Astrocyte of the spinal cord (primary cell): Measurements from ENCODE around the gene PLXDC1.
A peak's percentile ranks its signal among the peaks of the same experiment; 100 is the strongest.
"Not testable (repeated sequence)": the region's sequence is repeated elsewhere in the genome, so short reads cannot be mapped to it uniquely, and the experiment has no call there.

Experiments used
- DNase-seq: peaks from one replicate; pipeline ENCODE4 v3.0.0; 2011; ENCODE audit warnings: low read depth, low spot score
- H3K4me3 ChIP-seq: 2 replicates; pipeline ENCODE4 v1.5.1; 2011; ENCODE audit warnings: low read depth, mild to moderate bottlenecking, low read length, moderate library complexity
- in situ Hi-C: cut with HindIII; loops from 2 replicates; pipeline ENCODE4 v1.10.0; 2017; ENCODE audit warnings: low sequenced_read_pairs
- TF ChIP-seq, protein P1 (sequence below): IDR thresholded peaks from 2 replicates; pipeline ENCODE4 v1.5.1; 2012; ENCODE audit warnings: low read depth, mild to moderate bottlenecking, low read length, inconsistent platforms

PLXDC1 gene

DNA sequence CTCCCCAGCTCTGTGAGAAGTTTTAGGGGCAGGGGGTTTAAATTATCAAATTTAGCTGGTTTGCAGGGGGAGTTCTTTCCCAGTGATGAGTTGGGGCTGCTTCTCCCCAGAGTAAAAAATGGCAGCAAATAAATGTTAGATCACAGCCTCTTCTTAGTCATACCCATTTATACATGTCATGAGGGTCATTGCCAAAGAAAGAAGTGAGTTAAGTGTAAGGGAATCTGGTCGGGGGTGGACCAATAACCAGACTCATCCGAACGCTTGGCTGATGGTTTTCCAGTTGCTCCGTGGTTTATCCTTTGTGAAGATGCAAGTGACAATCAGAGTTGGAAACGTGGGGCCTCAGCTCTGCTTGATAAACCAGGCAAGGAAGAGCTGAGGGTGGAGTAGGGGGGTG, 87.1 kb downstream of the PLXDC1 start:
- DNase-seq, result peak; percentile 45
- in situ Hi-C loops, result no loop called here
- H3K4me3 ChIP-seq, result no peak overlapping the region
- TF ChIP-seq, protein P1, sequence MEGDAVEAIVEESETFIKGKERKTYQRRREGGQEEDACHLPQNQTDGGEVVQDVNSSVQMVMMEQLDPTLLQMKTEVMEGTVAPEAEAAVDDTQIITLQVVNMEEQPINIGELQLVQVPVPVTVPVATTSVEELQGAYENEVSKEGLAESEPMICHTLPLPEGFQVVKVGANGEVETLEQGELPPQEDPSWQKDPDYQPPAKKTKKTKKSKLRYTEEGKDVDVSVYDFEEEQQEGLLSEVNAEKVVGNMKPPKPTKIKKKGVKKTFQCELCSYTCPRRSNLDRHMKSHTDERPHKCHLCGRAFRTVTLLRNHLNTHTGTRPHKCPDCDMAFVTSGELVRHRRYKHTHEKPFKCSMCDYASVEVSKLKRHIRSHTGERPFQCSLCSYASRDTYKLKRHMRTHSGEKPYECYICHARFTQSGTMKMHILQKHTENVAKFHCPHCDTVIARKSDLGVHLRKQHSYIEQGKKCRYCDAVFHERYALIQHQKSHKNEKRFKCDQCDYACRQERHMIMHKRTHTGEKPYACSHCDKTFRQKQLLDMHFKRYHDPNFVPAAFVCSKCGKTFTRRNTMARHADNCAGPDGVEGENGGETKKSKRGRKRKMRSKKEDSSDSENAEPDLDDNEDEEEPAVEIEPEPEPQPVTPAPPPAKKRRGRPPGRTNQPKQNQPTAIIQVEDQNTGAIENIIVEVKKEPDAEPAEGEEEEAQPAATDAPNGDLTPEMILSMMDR, result no peak

DNA sequence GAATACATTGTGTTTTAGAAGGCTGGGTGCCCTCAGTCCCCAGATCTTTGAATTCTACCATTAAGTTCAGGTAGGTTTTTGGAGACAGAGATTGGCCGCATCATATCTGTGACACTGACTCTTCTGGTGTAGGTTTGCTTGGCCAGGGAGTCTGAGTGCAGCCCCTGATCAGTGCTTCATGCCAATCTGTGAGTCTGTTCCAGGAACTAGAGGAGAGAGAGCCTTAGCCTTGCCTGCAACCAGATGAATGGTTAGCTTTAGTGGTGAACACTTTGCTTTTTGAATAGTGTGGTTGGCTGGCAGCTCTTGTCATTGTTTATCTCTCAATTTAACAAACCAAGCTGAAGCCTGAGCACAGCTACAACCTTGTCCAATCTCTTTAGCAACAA, 87.8 kb downstream of the PLXDC1 start:
- DNase-seq, result no peak
- TF ChIP-seq, protein P1, result no peak
- H3K4me3 ChIP-seq, result no peak overlapping the region
- in situ Hi-C loops, result no loop called here

DNA sequence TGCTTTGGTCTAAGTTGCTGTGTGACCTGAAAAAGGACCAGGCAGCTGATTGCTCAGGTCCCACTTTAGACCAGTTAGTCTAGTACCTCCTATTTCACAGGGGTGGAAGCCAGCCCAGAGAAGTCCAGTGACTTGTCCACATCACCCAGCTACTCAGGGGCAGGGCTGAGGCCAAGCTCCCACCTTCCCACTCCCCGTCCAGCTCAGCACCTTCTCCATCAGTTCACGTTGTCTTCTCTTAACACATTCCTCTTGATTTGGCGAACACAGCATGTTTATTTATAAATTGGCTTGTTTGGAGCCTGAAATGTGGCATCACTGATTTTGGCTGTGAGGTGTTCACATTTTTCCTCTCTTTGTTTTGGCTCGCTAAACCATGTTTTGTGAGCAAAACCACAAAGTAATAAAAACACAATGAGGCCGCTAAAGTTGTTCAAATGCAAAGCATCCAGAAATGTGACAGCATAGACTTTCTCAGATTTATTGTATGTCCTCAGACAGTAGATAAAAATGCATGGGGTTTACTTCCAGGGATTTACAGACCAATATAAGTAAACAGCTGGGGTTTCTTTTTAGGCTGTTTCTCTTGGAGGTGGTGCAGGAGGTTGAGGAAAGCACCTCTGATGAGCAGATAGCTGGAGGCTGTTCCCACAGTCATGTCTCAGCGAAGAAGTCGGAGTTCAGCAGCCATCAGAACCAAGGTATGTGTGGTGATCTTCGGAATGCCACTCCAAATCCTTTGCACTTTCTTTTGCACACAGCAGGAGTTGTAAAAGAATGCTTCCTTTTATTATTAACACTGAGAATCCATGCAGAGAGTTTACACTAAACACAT, 88.4 kb downstream of the PLXDC1 start:
- H3K4me3 ChIP-seq, result no peak overlapping the region
- no peak for DNase-seq
- in situ Hi-C loops, result no loop called here
- TF ChIP-seq, protein P1, result no peak

DNA sequence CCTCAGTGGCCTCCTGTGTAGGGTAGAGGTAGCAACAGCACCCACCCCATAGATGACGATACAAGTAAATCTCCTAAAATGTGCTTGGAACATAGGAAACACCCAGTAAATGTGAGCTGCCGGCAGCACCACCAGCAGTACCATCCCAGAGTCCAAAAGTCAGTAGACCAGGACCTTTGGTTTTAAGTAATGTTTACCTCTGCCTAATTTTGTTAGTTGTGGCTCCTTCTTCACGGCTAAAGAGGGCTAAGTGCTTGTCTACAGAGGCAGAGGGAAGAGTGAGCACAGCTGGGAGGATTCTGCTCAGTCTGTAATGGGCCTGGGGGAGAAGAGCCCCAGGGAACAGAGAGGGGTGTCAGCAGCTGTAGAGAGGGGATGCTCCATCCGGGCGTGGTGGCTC, 92.9 kb downstream of the PLXDC1 start:
- no peak for DNase-seq
- in situ Hi-C loops, result no loop called here
- TF ChIP-seq, protein P1, result no peak
- H3K4me3 ChIP-seq, result no peak overlapping the region

DNA sequence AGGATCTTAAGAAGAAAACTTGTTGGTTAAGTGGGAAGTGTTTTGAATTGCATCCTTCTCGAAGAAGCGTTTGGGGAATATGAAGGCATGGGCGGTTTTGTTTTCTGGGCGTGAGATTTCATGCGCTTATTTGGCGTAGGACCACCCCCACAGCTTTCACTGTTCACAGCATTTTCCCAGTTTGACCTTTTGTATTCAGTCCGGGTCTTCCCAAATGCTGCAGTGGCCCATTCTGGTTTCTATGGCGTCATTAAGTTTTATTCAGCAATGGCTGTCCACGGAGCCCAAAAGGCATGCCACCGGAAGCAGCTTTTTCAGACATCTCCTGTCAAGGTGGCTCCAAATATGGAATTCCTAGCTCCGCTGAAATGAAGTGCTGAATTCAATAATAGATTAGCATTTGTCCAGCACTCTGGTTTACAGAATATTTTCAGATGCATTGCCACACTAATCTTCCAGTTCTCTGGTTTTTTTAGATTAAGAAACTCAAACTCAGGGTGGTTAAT, 93.7 kb downstream of the PLXDC1 start:
- in situ Hi-C loops, result no loop called here
- DNase-seq, result no peak
- TF ChIP-seq, protein P1, result no peak
- peak overlapping the region; percentile 52 for H3K4me3 ChIP-seq

DNA sequence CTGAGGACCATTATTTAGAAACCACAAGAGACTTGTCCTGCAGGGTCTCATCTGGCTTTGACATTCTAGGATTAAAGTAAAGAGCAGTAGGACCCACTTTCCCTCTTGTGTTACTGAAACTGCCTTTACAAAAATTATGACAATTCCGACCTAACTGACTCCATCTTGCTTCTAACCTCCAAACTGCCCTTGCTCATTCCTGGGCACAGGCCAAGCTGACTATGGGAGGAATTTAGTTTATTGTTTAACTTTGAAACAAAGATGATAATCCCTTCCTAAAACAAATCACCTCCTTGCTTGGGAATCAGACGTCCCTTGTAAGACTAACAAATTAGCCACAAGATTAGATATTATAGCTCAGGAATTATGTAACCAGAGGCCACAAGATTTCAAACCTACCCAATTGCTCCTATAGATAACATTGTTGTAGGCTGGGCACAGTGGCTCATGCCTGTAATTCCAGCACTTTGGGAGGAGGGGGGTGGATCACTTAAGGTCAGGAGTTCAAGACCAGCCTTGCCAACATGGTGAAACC, 97.3 kb downstream of the PLXDC1 start:
- no peak overlapping the region for H3K4me3 ChIP-seq
- DNase-seq, result no peak
- TF ChIP-seq, protein P1, result no peak
- in situ Hi-C loops, result no loop called here

DNA sequence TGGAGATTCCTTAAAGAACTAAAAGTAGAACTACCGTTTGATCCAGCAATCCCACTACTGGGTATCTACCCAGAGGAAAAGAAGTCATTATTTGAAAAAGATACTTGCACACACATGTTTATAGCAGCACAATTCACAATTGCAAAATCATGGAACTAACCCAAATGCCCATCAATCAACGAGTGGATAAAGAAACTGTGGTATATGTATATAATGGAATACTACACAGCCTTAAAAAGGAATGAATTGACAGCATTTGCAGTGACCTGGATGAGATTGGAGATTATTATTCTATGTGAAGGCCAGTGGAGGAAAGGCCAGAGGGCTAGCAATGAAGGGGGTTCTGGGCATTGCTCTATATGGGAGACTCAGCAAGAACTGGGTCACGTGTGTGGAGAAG, 99.0 kb downstream of the PLXDC1 start:
- in situ Hi-C loops, DNase-seq, H3K4me3 ChIP-seq: not testable (repeated sequence)
